LNCaP clone FGC (cell line): ENCODE data around the gene SP3.
A peak's percentile ranks its signal among the peaks of the same experiment; 100 is the strongest.

ENCODE experiments used
- DNase-seq: peaks from one replicate; pipeline ENCODE4 v3.0.0-alpha.2; 2011; ENCODE audit warnings: low read depth
- H3K4me3 ChIP-seq: 2 replicates; pipeline ENCODE4 v1.5.1; 2011; ENCODE audit warnings: mild to moderate bottlenecking, low read depth, low read length, control low read depth
- TF ChIP-seq, protein P1 (sequence below): IDR thresholded peaks from 2 replicates; pipeline ENCODE4 v1.5.1; 2012; ENCODE audit warnings: mild to moderate bottlenecking; ENCODE audit not compliant: control insufficient read depth, insufficient read depth; ENCODE audit errors: extremely low read depth

SP3 gene

DNA sequence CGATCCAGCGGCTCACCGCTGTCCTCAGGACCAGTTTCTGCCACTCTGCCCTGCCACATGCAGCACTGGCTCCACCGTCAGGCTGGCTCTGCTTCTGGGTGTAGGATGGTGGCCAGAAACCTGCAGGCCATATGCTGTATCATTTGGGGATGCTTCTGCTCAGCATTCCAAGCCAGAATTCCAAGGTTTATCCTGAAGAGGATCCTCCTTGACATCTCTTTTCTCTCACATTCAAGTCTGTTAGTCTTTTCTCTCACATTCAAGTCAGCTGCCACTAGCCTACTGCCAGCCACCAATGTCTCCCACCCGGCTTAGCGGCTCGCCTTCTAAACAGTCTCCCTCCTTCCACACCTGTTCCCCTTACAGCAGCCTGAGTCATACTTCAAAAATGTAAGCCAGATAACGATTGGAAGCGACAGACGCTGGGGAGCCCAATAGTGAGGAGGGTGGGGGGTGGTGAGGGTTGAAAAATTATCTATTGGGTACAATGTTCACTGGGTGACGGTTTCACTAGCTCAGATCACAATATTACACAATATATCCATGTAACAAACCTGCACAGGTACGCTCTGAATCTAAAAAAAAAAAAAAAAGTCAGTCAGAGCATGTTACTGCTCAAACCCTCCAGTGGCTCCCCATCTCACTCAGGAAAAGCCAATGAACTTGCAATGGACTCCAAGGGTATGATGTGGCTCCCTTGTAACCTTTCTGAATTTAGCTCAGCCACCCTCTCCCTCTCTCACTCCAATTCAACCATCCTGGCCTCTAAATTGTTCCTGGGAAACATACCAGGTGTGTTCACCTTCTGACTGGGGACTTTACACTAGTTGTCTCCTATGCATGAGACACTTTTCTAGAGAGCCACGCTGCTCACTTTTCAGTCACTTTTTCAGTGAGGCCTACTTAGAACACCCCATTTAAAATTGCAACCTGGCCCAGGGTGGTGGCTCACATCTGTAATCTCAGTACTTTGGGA lies 38.8 kb upstream of the SP3 start:
- TF ChIP-seq, protein P1, sequence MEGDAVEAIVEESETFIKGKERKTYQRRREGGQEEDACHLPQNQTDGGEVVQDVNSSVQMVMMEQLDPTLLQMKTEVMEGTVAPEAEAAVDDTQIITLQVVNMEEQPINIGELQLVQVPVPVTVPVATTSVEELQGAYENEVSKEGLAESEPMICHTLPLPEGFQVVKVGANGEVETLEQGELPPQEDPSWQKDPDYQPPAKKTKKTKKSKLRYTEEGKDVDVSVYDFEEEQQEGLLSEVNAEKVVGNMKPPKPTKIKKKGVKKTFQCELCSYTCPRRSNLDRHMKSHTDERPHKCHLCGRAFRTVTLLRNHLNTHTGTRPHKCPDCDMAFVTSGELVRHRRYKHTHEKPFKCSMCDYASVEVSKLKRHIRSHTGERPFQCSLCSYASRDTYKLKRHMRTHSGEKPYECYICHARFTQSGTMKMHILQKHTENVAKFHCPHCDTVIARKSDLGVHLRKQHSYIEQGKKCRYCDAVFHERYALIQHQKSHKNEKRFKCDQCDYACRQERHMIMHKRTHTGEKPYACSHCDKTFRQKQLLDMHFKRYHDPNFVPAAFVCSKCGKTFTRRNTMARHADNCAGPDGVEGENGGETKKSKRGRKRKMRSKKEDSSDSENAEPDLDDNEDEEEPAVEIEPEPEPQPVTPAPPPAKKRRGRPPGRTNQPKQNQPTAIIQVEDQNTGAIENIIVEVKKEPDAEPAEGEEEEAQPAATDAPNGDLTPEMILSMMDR, result 0 out of 2 replicates have a peak, but pooled peaks have one; percentile 10
- no peak for DNase-seq
- no peak overlapping the region for H3K4me3 ChIP-seq

DNA sequence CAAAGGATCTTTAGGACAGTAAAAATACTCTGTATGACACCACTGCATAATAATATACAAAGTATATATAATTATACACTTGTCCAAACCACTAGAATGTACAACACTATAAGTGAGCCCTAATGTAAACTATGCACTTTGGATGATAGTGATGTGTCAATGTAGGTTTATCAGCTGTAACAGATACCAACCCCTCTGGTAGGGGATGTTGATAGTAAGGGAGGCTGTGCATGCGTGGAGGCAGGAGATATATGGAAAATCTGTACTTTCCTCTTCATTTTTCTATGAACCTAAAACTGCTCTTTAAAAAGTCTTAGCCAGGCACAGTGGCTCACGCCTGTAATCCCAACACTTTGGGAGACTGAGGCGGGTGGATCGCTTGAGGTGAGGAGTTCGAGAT lies 37.5 kb upstream of the SP3 start:
- TF ChIP-seq, protein P1, result no peak
- no peak for DNase-seq
- no peak overlapping the region for H3K4me3 ChIP-seq

DNA sequence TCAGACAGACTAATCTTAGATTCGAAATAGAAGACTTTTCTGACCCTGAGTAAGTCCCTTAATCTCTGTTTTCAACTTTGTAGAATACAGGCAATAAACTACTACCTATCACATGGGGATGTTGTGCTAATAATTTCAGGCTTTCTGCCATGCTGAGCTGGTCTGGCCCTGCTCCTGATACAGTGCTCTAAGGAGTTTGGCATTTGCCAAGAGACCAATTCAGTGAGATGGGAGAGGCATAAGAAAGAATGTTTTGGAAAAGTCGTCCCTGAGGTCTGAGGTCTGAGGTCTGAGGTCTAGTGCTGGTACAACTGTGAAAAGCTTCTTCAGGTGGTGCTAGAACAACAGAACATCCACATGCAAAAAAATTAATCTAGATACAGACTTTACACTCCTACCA lies 35.9 kb upstream of the SP3 start:
- H3K4me3 ChIP-seq, result no peak overlapping the region
- no peak for DNase-seq
- TF ChIP-seq, protein P1, result no peak

DNA sequence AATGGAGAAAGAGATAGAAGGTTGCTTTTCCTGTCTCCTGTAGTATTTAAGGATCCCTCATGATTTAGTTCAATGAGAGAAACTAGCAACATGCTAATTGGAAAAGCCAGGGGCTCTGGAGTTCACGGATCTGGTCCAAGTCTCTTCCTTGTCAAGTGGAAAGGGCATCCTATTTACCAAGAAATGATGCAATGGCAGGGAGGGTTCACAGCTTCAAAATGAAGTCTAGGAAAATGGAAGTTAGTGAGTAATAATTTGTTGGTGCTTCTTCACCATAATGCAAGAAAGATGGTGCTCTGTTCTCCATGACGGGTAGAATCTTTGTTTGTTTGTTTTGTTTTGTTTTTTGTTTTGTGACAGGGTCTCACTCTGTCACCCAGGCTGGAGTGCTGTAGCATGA lies 34.6 kb upstream of the SP3 start:
- DNase-seq, result no peak
- TF ChIP-seq, protein P1, result no peak
- no peak overlapping the region for H3K4me3 ChIP-seq

DNA sequence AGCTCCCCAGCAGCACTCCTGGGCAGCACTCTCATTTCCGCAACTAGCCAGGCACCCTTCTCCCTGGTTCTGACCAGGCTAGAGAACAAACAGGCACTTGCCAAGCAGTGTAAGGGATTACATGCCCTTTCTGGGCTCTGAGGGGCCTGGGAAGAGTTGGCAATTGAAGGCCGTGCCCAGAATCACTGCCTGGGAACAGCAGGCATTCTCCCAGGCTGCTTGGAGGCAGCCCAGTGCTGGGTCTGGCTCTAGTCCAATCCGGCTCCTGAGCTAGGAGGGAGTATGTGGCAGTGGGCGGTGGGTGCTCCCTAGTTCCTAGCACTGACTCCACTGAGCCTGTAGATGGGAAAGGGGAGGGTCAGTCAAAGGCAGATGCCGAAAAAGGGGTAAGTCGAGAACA lies 34.1 kb upstream of the SP3 start:
- TF ChIP-seq, protein P1, result no peak
- H3K4me3 ChIP-seq, result no peak overlapping the region
- DNase-seq, result no peak

DNA sequence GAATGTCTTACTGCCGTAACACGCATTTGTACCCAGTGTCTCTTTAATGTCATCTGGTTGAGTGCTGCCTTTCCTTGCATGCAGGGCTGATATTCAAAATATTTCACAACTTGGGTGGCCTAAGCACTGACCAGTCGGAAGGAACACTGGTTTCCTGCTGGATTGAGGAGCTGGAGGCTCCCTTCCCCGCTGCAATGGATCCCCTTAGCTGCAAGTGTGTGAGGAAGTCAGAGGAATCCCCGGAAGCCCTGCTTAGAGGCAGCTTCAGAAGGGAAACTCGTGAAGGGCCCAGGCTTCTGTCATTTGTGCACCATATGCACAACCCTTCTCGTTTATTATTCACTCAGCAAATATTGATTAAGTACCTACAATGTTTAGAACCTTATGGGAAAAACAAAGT lies 33.2 kb upstream of the SP3 start:
- no peak overlapping the region for H3K4me3 ChIP-seq
- DNase-seq, result no peak
- TF ChIP-seq, protein P1, result no peak
